HAP-1 (cell line): ENCODE measurements around the gene CRHR1.

ENCODE experiments used
- DNase-seq, 2 experiments: peaks; one replicate each; pipeline ENCODE4 v3.0.0-alpha.2; 2016 to 2020; ENCODE audit warnings: low spot score in 2 of 2
- H3K27me3 ChIP-seq: fragments of 250-450 bp; sonication (Bioruptor Pico); 2 replicates; pipeline ENCODE4 v1.5.1; 2020; ENCODE audit warnings: low read depth, mild to moderate bottlenecking, moderate library complexity
- H3K36me3 ChIP-seq: fragments of 250-450 bp; sonication (Bioruptor Pico); replicated peaks from 2 replicates; pipeline ENCODE4 v1.5.1; 2020; ENCODE audit warnings: mild to moderate bottlenecking
- H3K4me1 ChIP-seq: fragments of 250-450 bp; sonication (Bioruptor Pico); 2 replicates; pipeline ENCODE4 v1.5.1; 2020; ENCODE audit warnings: mild to moderate bottlenecking
- H3K4me3 ChIP-seq: fragments of 250-450 bp; sonication (Bioruptor Pico); 2 replicates; pipeline ENCODE4 v1.5.1; 2020; ENCODE audit warnings: mild to moderate bottlenecking, moderate library complexity
- H3K9me3 ChIP-seq: fragments of 250-450 bp; sonication (Bioruptor Pico); 2 replicates; pipeline ENCODE4 v1.5.1; 2020; ENCODE audit warnings: mild to moderate bottlenecking, moderate library complexity
- in situ Hi-C: fragments of 300-500 bp; cut with MboI; formaldehyde crosslinking; loops from 3 replicates; pipeline ENCODE4 v1.14.3; 2020; ENCODE audit warnings: low sequenced_read_pairs, inconsistent platforms, mixed read lengths

Gene CRHR1

GRCh38 chr17:45813048-45813725 lies 29.1 kb downstream of the CRHR1 start:
- no peaks in the 10 kb centered on the region for H3K9me3 ChIP-seq
- DNase-seq, result peak in 1 of 2 experiments; percentile 50
- H3K4me1 ChIP-seq, result no peaks in the 10 kb centered on the region
- H3K27me3 ChIP-seq, result peaks cover 2% of the 10 kb centered on the region
- no peaks in the 10 kb centered on the region for H3K36me3 ChIP-seq
- in situ Hi-C loops, result no loop called here
- H3K4me3 ChIP-seq, result no peak overlapping the region

DNA sequence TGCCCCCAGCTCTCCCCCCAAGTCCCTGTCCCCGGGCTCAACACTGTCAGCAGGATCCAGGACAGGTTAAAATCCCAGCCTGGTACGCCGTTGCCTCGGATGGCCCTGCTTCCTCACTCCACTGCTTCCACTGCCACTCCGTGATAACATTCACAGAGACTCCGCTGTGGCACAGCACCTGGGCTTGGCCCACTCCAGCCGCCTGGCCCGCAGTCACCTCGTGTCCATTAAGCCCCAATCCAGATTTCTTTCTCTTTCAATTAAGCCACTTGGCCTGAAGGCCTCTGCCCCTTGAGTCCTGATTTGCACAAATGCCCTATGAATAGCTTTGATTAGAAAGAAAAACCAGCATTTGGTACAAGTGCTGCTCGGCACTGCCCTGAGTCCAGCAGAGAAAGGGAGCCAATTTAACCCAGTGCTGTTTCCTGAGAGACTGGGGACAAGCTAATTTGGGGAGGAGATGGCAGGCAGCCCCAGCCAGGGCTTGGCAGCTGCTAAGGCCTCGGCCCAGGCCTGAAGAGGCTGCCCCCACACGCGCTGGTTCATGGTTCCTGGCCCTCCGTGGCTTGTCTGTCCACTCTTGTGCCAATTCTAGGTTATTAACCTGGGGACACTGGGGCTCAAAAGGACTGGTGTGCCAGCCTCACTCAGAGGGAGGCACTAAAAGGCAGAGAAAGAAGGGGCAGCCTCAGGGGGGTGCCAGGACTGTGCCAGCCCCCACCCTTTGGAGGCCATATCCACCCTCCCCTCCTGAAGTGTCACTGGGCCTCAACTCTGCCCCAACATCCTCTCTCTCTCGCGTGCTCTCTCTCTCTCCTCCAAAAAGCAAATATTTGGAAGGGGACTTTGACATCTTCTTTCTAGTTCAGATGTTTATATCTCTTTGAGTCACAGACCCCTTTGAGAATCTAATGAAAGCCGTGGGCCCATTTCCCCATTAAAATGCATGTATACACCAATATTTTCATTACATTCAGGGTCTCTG lies 30.8 kb downstream of the CRHR1 start:
- H3K4me1 ChIP-seq, result no peaks in the 10 kb centered on the region
- H3K36me3 ChIP-seq, result no peaks in the 10 kb centered on the region
- in situ Hi-C loops, result no loop called here
- no peak for DNase-seq
- no peak overlapping the region for H3K4me3 ChIP-seq
- no peaks in the 10 kb centered on the region for H3K9me3 ChIP-seq
- no peaks in the 10 kb centered on the region for H3K27me3 ChIP-seq

GRCh38 chr17:45815752-45816151 lies 31.6 kb downstream of the CRHR1 start:
- Histone ChIP-seq H3K4me1 (no peaks in the 10 kb centered on the region), H3K9me3 (no peaks in the 10 kb centered on the region), H3K27me3 (no peaks in the 10 kb centered on the region), H3K4me3 (no peak overlapping the region), H3K36me3 (no peaks in the 10 kb centered on the region)
- in situ Hi-C loops, result no loop called here
- no peak for DNase-seq

DNA sequence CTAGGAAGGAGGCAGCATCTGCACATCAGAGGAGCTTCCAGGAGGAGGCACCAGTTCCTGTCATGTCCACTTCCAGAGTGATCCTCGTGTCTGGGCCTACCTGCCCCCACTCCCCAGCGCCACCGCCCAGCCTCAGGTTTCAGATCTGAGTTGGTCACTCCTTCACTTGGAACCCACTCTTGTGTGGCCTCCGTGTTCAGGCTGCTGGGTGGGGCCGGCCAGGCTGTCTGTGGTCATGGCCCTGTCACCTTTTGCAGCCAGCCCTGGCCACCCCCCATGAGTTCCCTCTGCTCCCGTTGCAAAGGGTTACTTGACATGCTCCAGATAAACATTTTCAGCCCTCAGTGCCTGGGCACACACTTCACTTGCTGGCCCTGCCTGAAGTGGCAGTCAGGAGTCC lies 33.9 kb downstream of the CRHR1 start:
- Histone ChIP-seq H3K4me3 (no peak overlapping the region), H3K4me1 (no peaks in the 10 kb centered on the region), H3K36me3 (no peaks in the 10 kb centered on the region), H3K9me3 (no peaks in the 10 kb centered on the region), H3K27me3 (peaks cover 21% of the 10 kb centered on the region)
- in situ Hi-C loops, result no loop called here
- no peak for DNase-seq

DNA sequence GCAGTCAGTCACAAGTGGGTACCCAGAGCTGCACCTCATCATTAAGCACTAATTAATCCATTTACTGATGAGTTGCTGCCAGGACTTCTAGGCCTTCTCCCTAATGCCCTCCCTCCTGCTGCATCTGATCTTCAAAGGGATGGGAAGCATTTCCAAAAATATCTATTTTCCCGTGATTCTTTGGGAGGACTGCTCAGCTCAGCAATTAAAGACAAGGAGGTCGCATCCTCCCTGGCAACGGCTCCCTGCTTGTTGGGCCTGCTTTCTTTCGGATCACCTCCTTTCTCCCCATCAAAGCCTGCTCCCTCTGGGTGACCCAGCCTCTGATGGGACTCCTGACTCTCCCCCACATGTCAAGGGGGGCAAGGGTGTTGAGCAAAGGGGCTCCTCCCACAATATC lies 34.6 kb downstream of the CRHR1 start:
- Histone ChIP-seq H3K36me3 (no peaks in the 10 kb centered on the region), H3K27me3 (peaks cover 27% of the 10 kb centered on the region), H3K4me3 (no peak overlapping the region), H3K4me1 (no peaks in the 10 kb centered on the region), H3K9me3 (no peaks in the 10 kb centered on the region)
- no peak for DNase-seq
- in situ Hi-C loops, result no loop called here

GRCh38 chr17:45819632-45820031 lies 35.5 kb downstream of the CRHR1 start:
- Histone ChIP-seq H3K36me3 (no peaks in the 10 kb centered on the region), H3K4me3 (no peak overlapping the region), H3K9me3 (no peaks in the 10 kb centered on the region), H3K27me3 (peaks cover 35% of the 10 kb centered on the region), H3K4me1 (no peaks in the 10 kb centered on the region)
- no peak for DNase-seq
- in situ Hi-C loops, result no loop called here

DNA sequence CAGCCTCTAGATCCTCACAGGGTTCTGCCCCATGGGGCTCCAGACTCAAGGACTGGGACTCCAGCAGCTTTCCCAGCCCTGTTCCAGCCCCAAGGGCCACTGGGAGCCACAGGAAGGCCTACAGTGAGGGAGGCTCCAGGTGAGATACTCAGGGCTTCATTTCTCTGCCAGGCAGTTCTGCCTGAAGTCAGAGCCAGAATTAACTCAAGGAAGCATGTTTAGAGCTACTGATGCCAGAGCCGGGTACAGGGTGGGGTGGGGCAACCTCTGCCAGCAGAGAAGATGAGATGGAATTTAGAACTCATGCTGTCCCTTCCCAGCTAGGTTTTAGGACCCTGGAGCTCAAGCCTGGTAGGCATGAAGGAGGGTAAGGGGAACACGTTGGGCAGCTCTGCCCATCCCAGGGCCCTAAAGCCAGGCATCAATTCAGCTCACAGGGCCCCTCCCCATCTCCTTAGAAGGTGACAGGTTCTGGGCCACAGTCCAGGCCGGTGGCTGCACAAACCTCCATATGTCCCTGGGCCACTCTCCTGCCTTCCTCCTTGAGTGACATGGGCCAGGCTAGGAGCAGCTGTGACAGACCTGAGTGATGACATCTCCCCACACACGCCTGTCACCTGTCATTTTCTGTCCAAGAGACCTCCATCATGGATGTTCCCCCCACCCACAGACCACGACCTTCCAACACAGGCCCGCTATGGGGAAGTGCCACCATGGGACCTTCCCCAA lies 36.1 kb downstream of the CRHR1 start:
- Histone ChIP-seq H3K4me3 (no peak overlapping the region), H3K27me3 (peaks cover 38% of the 10 kb centered on the region), H3K4me1 (no peaks in the 10 kb centered on the region), H3K36me3 (no peaks in the 10 kb centered on the region), H3K9me3 (no peaks in the 10 kb centered on the region)
- DNase-seq, result no peak
- in situ Hi-C loops, result no loop called here

- no peak for DNase-seq
- peaks cover 46% of the 10 kb centered on the region for H3K27me3 ChIP-seq
- in situ Hi-C loops, result no loop called here
Measured at GRCh38 chr17:45821147-45821546, 37.0 kb downstream of the CRHR1 start.

DNA sequence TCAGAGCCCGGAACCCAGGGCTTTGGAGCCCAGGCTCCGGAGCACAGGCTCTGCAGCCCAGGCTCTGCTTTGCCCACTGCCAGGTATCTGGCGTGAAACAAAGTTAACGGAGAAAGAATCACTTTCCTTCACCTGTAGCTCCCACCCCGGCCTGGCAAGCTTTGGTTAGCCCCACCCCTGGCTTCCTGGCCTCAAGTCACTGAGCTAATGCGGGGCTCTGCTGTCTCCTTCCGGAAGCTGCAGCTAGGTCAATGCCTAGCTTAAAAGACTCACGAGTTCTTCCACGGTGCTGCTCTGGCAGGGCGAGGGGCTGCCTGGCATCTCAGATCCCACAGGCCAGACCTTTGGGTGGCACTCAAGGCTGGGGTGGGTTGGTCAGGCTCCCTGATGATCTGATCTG lies 39.5 kb downstream of the CRHR1 start:
- in situ Hi-C loops, result no loop called here
- Histone ChIP-seq H3K27me3 (peaks cover 64% of the 10 kb centered on the region), H3K4me1 (no peaks in the 10 kb centered on the region), H3K4me3 (no peak overlapping the region), H3K9me3 (no peaks in the 10 kb centered on the region), H3K36me3 (no peaks in the 10 kb centered on the region)
- DNase-seq, result no peak

More at GRCh38 chr17:45821147-45821546, 37.0 kb downstream of the CRHR1 start:
- no peaks in the 10 kb centered on the region for H3K4me1 ChIP-seq
- H3K9me3 ChIP-seq, result no peaks in the 10 kb centered on the region
- no peak overlapping the region for H3K4me3 ChIP-seq
- H3K36me3 ChIP-seq, result no peaks in the 10 kb centered on the region

- H3K4me3 ChIP-seq, result no peak overlapping the region
- no peaks in the 10 kb centered on the region for H3K9me3 ChIP-seq
- DNase-seq, result no peak
- in situ Hi-C loops, result no loop called here
- H3K4me1 ChIP-seq, result no peaks in the 10 kb centered on the region
- H3K27me3 ChIP-seq, result peaks cover 73% of the 10 kb centered on the region
- H3K36me3 ChIP-seq, result no peaks in the 10 kb centered on the region
Measured at GRCh38 chr17:45824475-45824874, 40.4 kb downstream of the CRHR1 start.

GRCh38 chr17:45824901-45825492 lies 40.9 kb downstream of the CRHR1 start:
- in situ Hi-C loops, result no loop called here
- Histone ChIP-seq H3K27me3 (peaks cover 75% of the 10 kb centered on the region), H3K4me1 (no peaks in the 10 kb centered on the region), H3K36me3 (no peaks in the 10 kb centered on the region), H3K9me3 (no peaks in the 10 kb centered on the region), H3K4me3 (no peak overlapping the region)
- DNase-seq, result no peak

- DNase-seq, result no peak
- in situ Hi-C loops, result no loop called here
- no peaks in the 10 kb centered on the region for H3K4me1 ChIP-seq
- no peak overlapping the region for H3K4me3 ChIP-seq
- H3K36me3 ChIP-seq, result no peaks in the 10 kb centered on the region
- H3K9me3 ChIP-seq, result no peaks in the 10 kb centered on the region
- H3K27me3 ChIP-seq, result peaks cover 75% of the 10 kb centered on the region
Measured at GRCh38 chr17:45825792-45826191, 41.7 kb downstream of the CRHR1 start.

DNA sequence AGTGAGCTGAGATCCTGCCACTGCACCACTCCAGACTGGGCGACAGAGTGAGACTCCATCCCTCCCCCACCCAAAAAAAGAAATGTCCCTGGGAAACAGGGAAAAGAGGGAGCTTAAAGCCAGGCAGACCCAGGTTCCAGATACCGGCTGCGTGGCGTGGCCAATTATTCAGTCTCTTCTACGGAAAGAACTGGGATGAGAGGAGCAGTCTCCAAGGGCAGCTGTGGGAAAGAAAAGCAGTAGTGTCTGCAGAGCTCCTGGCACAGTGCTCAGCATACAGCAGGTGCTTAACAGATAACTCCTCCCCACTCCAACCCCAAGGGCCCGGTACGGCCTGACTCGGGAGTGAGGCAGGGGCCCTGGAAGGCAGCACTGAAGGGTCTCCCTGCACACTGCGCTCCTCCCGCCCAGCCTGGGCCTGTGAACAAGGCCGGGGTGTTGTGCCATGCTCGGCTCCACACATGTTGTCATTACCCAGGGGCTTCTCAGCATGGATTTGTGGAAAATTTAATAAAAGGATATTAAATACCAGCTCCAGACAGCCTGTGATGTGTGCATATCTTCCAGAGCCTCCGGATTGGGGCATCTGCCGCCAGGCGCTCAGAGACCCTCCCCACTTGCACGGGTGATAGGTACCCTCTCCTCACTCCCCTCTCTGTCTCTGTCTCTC lies 42.9 kb downstream of the CRHR1 start:
- DNase-seq, result no peak
- H3K36me3 ChIP-seq, result no peaks in the 10 kb centered on the region
- peaks cover 64% of the 10 kb centered on the region for H3K27me3 ChIP-seq
- no peaks in the 10 kb centered on the region for H3K4me1 ChIP-seq
- H3K4me3 ChIP-seq, result no peak overlapping the region
- in situ Hi-C loops, result no loop called here
- H3K9me3 ChIP-seq, result no peaks in the 10 kb centered on the region
